ENCODE results near the gene NAPA. TPM values are rescaled to one million over a fixed set of nuclear protein-coding genes. Genes with fewer than 3 reads are reported as not detected.

NAPA gene
- 100 to 1,000 TPM in 3 of 4 donors, 10 to 100 TPM in 1; 76.4 to 119 (median 107) TPM for polyA plus RNA-seq
- long read RNA-seq, donor 1, transcript NAPA-215 (3 exons, 1,467 nt) = minor isoform, 7 of 95 reads
- long read RNA-seq, donor 1, transcript NAPA-201 (11 exons, 1,839 nt) = major isoform, 80 of 95 reads
- long read RNA-seq, donor 1, partial matches to known transcripts = 0 of 95 reads
- long read RNA-seq, donor 1, other reads (novel, unspliced or antisense) = 5 of 95 reads
- long read RNA-seq, donor 2, transcript NAPA-201 (11 exons, 1,839 nt) = major isoform, 19 of 21 reads
- long read RNA-seq, donor 2, partial matches to known transcripts = 0 of 21 reads
- long read RNA-seq, donor 2, other reads (novel, unspliced or antisense) = 0 of 21 reads
- long read RNA-seq, donor 3, transcript NAPA-201 (11 exons, 1,839 nt) = major isoform, 12 of 13 reads
- long read RNA-seq, donor 3, partial matches to known transcripts = 0 of 13 reads
- long read RNA-seq, donor 3, other reads (novel, unspliced or antisense) = 0 of 13 reads
- long read RNA-seq, donor 4, partial matches to known transcripts = 0 of 1 reads
- long read RNA-seq, donor 4, other reads (novel, unspliced or antisense) = 0 of 1 reads
- long read RNA-seq, donor 5, transcript NAPA-201 (11 exons, 1,839 nt) = major isoform, 6 of 8 reads
- long read RNA-seq, donor 5, partial matches to known transcripts = 0 of 8 reads
- long read RNA-seq, donor 5, other reads (novel, unspliced or antisense) = 0 of 8 reads
- long read RNA-seq, donor 6, transcript NAPA-201 (11 exons, 1,839 nt) = major isoform, 23 of 26 reads
- long read RNA-seq, donor 6, partial matches to known transcripts = 0 of 26 reads
- long read RNA-seq, donor 6, other reads (novel, unspliced or antisense) = 0 of 26 reads
- long read RNA-seq, donor 7, transcript NAPA-201 (11 exons, 1,839 nt) = major isoform, 25 of 41 reads
- long read RNA-seq, donor 7, partial matches to known transcripts = 5 of 41 reads
- long read RNA-seq, donor 7, other reads (novel, unspliced or antisense) = 7 of 41 reads
- long read RNA-seq, donor 8, partial matches to known transcripts = 0 of 2 reads
- long read RNA-seq, donor 8, other reads (novel, unspliced or antisense) = 0 of 2 reads
- long read RNA-seq, donor 9, transcript NAPA-201 (11 exons, 1,839 nt) = major isoform, 6 of 6 reads
- long read RNA-seq, donor 9, partial matches to known transcripts = 0 of 6 reads
- long read RNA-seq, donor 9, other reads (novel, unspliced or antisense) = 0 of 6 reads
- long read RNA-seq, donor 10, transcript NAPA-201 (11 exons, 1,839 nt) = major isoform, 23 of 26 reads
- long read RNA-seq, donor 10, partial matches to known transcripts = 0 of 26 reads
- long read RNA-seq, donor 10, other reads (novel, unspliced or antisense) = 0 of 26 reads

DNA sequence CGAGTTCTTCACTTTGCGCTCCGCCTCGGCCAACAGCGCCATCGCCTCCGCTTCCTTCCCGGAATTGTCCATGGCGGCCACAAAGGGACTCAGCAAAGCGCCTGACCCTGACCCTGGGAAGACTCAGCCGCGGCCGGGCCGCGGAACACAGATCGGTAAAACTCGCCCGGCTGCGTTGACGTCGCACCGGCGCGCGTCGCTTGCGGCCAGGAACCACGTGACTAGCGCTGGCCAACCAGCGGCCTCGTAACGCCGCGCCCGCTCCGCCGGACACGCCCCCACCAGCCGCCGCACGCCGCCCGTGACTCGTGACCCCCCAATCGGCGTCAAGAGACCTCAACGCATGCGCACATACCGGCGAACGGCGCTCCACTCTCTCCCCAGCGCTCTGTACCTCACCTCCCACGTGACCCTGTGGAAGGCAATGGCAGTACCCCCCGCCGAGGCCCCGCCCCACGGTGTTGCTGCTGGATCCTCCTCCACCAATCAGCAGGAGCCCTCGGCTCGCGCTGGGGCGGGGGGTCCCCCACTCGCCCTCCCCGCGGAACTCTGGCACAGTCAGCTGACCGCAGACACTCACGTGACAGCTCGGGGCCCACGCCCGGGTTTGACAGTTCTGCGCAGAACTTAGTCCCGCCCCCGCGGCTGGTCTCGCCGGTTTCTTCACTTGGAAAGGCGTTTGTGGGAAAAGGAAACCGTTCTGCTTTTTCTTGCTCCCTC is at the start of gene NAPA:
Gene NAPA, minus strand, starts transcription at position 195 of the 720 bp plus-strand sequence. Its CDS starts 123 bp downstream, at position 72.
- DNase-seq = peak; percentile 100
- WGBS, 3 donors = 0 to 1% (median 0%) methylated on average over 72 to 78 of the region's 78 CpGs
- peak; percentile 33 for FAIRE-seq
- peaks cover 0 to 2% (median 0%) of the 10 kb centered on the region in 3 donors for H3K27me3 ChIP-seq (ENCODE audit: control insufficient read depth in 3 of 3, insufficient read depth in 3 of 3, low read length in 3 of 3)
- peaks cover 2 to 38% (median 13%) of the 10 kb centered on the region in 3 donors for H3K4me1 ChIP-seq (ENCODE audit: control insufficient read depth in 3 of 3, insufficient read depth in 2 of 3, low read depth in 1 of 3, low read length in 2 of 3)
- H3K36me3 ChIP-seq (ENCODE audit: control insufficient read depth in 3 of 3, insufficient read depth in 2 of 3, low read depth in 1 of 3, low read length in 3 of 3) = peaks cover 0 to 16% (median 0%) of the 10 kb centered on the region in 3 donors
- peak within 1 kb of the TSS; percentile 95 to 98 (median 96) for H3K27ac ChIP-seq (ENCODE audit: low read depth in 1 of 3, low read length in 2 of 3)
- H3K9me3 ChIP-seq (ENCODE audit: control insufficient read depth in 2 of 2, insufficient read depth in 1 of 2, low read depth in 1 of 2, low read length in 1 of 2) = no peaks in the 10 kb centered on the region
- peak within 1 kb of the TSS; percentile 88 to 95 (median 93) for H3K4me3 ChIP-seq (ENCODE audit: low read depth in 1 of 3, low read length in 3 of 3)

GRCh38 chr19:47564081-47564480 is 49.2 kb upstream of the NAPA start:
- no peak for FAIRE-seq
- peak; percentile 85 to 92 for DNase-seq
- WGBS, 3 donors = 17 to 57% (median 23%) methylated on average over 3 of the region's 3 CpGs
- Histone ChIP-seq H3K4me3 (ENCODE audit: low read depth in 1 of 3, low read length in 3 of 3) (no peak overlapping the region), H3K4me1 (ENCODE audit: control insufficient read depth in 3 of 3, insufficient read depth in 2 of 3, low read depth in 1 of 3, low read length in 2 of 3) (peaks cover 0 to 12% (median 3%) of the 10 kb centered on the region in 3 donors), H3K27me3 (ENCODE audit: control insufficient read depth in 3 of 3, insufficient read depth in 3 of 3, low read length in 3 of 3) (no peaks in the 10 kb centered on the region), H3K9me3 (ENCODE audit: control insufficient read depth in 2 of 2, insufficient read depth in 1 of 2, low read depth in 1 of 2, low read length in 1 of 2) (no peaks in the 10 kb centered on the region), H3K27ac (ENCODE audit: low read depth in 1 of 3, low read length in 2 of 3) (peak overlapping the region; percentile 54 to 79 (median 58)), H3K36me3 (ENCODE audit: control insufficient read depth in 3 of 3, insufficient read depth in 2 of 3, low read depth in 1 of 3, low read length in 3 of 3) (no peaks in the 10 kb centered on the region)

DNA sequence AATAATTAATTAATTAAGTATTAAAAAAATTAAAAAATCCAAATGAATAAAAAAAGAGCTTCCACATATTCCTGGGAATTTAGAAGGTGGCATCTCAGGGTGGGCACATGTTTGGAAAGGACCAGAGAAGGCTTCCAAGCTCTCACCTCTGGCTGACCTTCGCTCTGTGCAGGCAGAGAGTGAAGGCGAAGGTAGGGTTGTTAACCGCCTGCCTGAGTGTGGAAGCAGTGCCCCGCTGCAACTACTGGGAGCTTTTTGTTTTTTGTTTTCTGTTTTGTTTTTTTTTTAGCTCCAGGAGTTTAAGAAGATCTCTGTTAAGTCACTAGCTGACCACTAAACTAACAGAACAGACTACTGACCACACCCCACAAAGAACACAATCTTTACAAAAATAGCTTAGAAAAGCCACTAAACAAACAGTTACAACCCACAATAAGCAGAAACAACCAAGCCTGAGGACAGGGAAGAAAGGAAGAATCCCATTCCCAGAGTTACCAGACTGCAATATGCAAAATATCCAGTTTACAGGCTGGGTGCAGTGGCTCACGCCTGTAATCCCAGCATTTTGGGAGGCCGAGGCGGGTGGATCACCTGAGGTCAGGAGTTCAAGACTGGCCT is 46.7 kb upstream of the NAPA start:
- FAIRE-seq (no peak), DNase-seq (no peak)
- WGBS, 3 donors = 78 to 83% (median 79%) methylated on average over 7 of the region's 7 CpGs
- no peak overlapping the region for H3K27ac ChIP-seq (ENCODE audit: low read depth in 1 of 3, low read length in 2 of 3)
- no peaks in the 10 kb centered on the region for H3K27me3 ChIP-seq (ENCODE audit: control insufficient read depth in 3 of 3, insufficient read depth in 3 of 3, low read length in 3 of 3)
- peaks cover 0 to 12% (median 3%) of the 10 kb centered on the region in 3 donors for H3K4me1 ChIP-seq (ENCODE audit: control insufficient read depth in 3 of 3, insufficient read depth in 2 of 3, low read depth in 1 of 3, low read length in 2 of 3)
- H3K9me3 ChIP-seq (ENCODE audit: control insufficient read depth in 2 of 2, insufficient read depth in 1 of 2, low read depth in 1 of 2, low read length in 1 of 2) = no peaks in the 10 kb centered on the region
- H3K36me3 ChIP-seq (ENCODE audit: control insufficient read depth in 3 of 3, insufficient read depth in 2 of 3, low read depth in 1 of 3, low read length in 3 of 3) = no peaks in the 10 kb centered on the region
- H3K4me3 ChIP-seq (ENCODE audit: low read depth in 1 of 3, low read length in 3 of 3) = no peak overlapping the region

- Histone ChIP-seq H3K4me3 (ENCODE audit: low read depth in 1 of 3, low read length in 3 of 3) (no peak overlapping the region), H3K27me3 (ENCODE audit: control insufficient read depth in 3 of 3, insufficient read depth in 3 of 3, low read length in 3 of 3) (no peaks in the 10 kb centered on the region), H3K9me3 (ENCODE audit: control insufficient read depth in 2 of 2, insufficient read depth in 1 of 2, low read depth in 1 of 2, low read length in 1 of 2) (no peaks in the 10 kb centered on the region), H3K27ac (ENCODE audit: low read depth in 1 of 3, low read length in 2 of 3) (no peak overlapping the region), H3K4me1 (ENCODE audit: control insufficient read depth in 3 of 3, insufficient read depth in 2 of 3, low read depth in 1 of 3, low read length in 2 of 3) (peaks cover 0 to 12% (median 3%) of the 10 kb centered on the region in 3 donors), H3K36me3 (ENCODE audit: control insufficient read depth in 3 of 3, insufficient read depth in 2 of 3, low read depth in 1 of 3, low read length in 3 of 3) (no peaks in the 10 kb centered on the region)
- DNase-seq = peak in 1 of 2 donors; percentile 25
- no peak for FAIRE-seq
- 85 to 93% (median 85%) methylated on average over 2 of the region's 2 CpGs for WGBS, 3 donors
Observed at GRCh38 chr19:47560999-47561398, 46.1 kb upstream of the NAPA start.

- Histone ChIP-seq H3K36me3 (ENCODE audit: control insufficient read depth in 3 of 3, insufficient read depth in 2 of 3, low read depth in 1 of 3, low read length in 3 of 3) (no peaks in the 10 kb centered on the region), H3K4me3 (ENCODE audit: low read depth in 1 of 3, low read length in 3 of 3) (no peak overlapping the region), H3K4me1 (ENCODE audit: control insufficient read depth in 3 of 3, insufficient read depth in 2 of 3, low read depth in 1 of 3, low read length in 2 of 3) (no peaks in the 10 kb centered on the region), H3K9me3 (ENCODE audit: control insufficient read depth in 2 of 2, insufficient read depth in 1 of 2, low read depth in 1 of 2, low read length in 1 of 2) (no peaks in the 10 kb centered on the region), H3K27ac (ENCODE audit: low read depth in 1 of 3, low read length in 2 of 3) (no peak overlapping the region), H3K27me3 (ENCODE audit: control insufficient read depth in 3 of 3, insufficient read depth in 3 of 3, low read length in 3 of 3) (peaks cover 0 to 21% (median 0%) of the 10 kb centered on the region in 3 donors)
- FAIRE-seq (no peak), DNase-seq (no peak)
- WGBS, 3 donors = 81 to 88% (median 87%) methylated on average over 4 of the region's 4 CpGs
Observed at GRCh38 chr19:47550129-47550528, 35.3 kb upstream of the NAPA start.

- Histone ChIP-seq H3K4me3 (ENCODE audit: low read depth in 1 of 3, low read length in 3 of 3) (no peak overlapping the region), H3K27ac (ENCODE audit: low read depth in 1 of 3, low read length in 2 of 3) (no peak overlapping the region), H3K9me3 (ENCODE audit: control insufficient read depth in 2 of 2, insufficient read depth in 1 of 2, low read depth in 1 of 2, low read length in 1 of 2) (no peaks in the 10 kb centered on the region), H3K36me3 (ENCODE audit: control insufficient read depth in 3 of 3, insufficient read depth in 2 of 3, low read depth in 1 of 3, low read length in 3 of 3) (no peaks in the 10 kb centered on the region), H3K27me3 (ENCODE audit: control insufficient read depth in 3 of 3, insufficient read depth in 3 of 3, low read length in 3 of 3) (peaks cover 0 to 28% (median 0%) of the 10 kb centered on the region in 3 donors), H3K4me1 (ENCODE audit: control insufficient read depth in 3 of 3, insufficient read depth in 2 of 3, low read depth in 1 of 3, low read length in 2 of 3) (no peaks in the 10 kb centered on the region)
- DNase-seq = no peak
- 72 to 78% (median 73%) methylated on average over 13 of the region's 13 CpGs for WGBS, 3 donors
- FAIRE-seq = no peak
Observed at GRCh38 chr19:47549261-47549862, 34.5 kb upstream of the NAPA start.

DNA sequence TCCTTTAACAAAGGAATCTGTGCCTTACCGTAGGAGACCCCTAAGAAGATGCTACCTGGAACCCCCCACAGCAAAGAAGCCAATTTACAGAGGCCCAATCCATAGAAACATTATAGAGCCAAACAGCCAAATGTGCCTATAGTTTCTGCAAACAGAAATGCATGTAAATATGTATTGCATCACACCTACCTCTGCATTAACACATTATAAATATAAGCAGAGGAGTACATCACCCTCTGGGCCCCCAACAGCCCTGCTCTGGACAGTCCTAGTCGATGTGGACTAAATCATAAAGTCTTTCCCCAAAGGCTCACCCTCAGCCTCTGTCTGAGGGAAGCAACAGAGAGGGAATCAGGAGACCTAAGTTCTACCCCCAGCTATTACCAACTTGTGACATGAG is 32.3 kb upstream of the NAPA start:
- no peak overlapping the region for H3K4me3 ChIP-seq (ENCODE audit: low read depth in 1 of 3, low read length in 3 of 3)
- DNase-seq (no peak), FAIRE-seq (no peak)
- no peaks in the 10 kb centered on the region for H3K9me3 ChIP-seq (ENCODE audit: control insufficient read depth in 2 of 2, insufficient read depth in 1 of 2, low read depth in 1 of 2, low read length in 1 of 2)
- H3K36me3 ChIP-seq (ENCODE audit: control insufficient read depth in 3 of 3, insufficient read depth in 2 of 3, low read depth in 1 of 3, low read length in 3 of 3) = no peaks in the 10 kb centered on the region
- no peaks in the 10 kb centered on the region for H3K4me1 ChIP-seq (ENCODE audit: control insufficient read depth in 3 of 3, insufficient read depth in 2 of 3, low read depth in 1 of 3, low read length in 2 of 3)
- WGBS, 3 donors = 74 to 83% (median 75%) methylated on average over 2 of the region's 2 CpGs
- H3K27ac ChIP-seq (ENCODE audit: low read depth in 1 of 3, low read length in 2 of 3) = no peak overlapping the region
- peaks cover 0 to 34% (median 0%) of the 10 kb centered on the region in 3 donors for H3K27me3 ChIP-seq (ENCODE audit: control insufficient read depth in 3 of 3, insufficient read depth in 3 of 3, low read length in 3 of 3)
